ENCODE data around the gene MPP3.

Gene MPP3

GRCh38 chr17:43759836-43760235 lies 73.1 kb downstream of the MPP3 start:
- TF ChIP-seq CTCF (IDR thresholded peaks at IDR 0.05; ENCODE audit: extremely low read depth, missing control alignments) = no peak
- no peak for DNase-seq (ENCODE audit: low spot score)

- no peak for TF ChIP-seq CTCF (IDR thresholded peaks at IDR 0.05; ENCODE audit: extremely low read depth, missing control alignments)
- DNase-seq (ENCODE audit: low spot score) = no peak
Measured at GRCh38 chr17:43758497-43759174, 74.3 kb downstream of the MPP3 start, which contains the start of gene SOST. TSS of gene SOST (minus strand) at chr17:43758791. CDS start at chr17:43758741, 50 bp downstream.

GRCh38 chr17:43758086-43758485 lies 74.9 kb downstream of the MPP3 start:
- DNase-seq (ENCODE audit: low spot score) = no peak
- no peak for TF ChIP-seq CTCF (IDR thresholded peaks at IDR 0.05; ENCODE audit: extremely low read depth, missing control alignments)

GRCh38 chr17:43757171-43757660 lies 75.7 kb downstream of the MPP3 start:
- no peak for TF ChIP-seq CTCF (IDR thresholded peaks at IDR 0.05; ENCODE audit: extremely low read depth, missing control alignments)
- no peak for DNase-seq (ENCODE audit: low spot score)

- DNase-seq (ENCODE audit: low spot score) = no peak
- no peak for TF ChIP-seq CTCF (IDR thresholded peaks at IDR 0.05; ENCODE audit: extremely low read depth, missing control alignments)
Measured at GRCh38 chr17:43756201-43756600, 76.7 kb downstream of the MPP3 start.

GRCh38 chr17:43755389-43755875 lies 77.5 kb downstream of the MPP3 start:
- no peak for TF ChIP-seq CTCF (IDR thresholded peaks at IDR 0.05; ENCODE audit: extremely low read depth, missing control alignments)
- no peak for DNase-seq (ENCODE audit: low spot score)

GRCh38 chr17:43754947-43755346 lies 78.0 kb downstream of the MPP3 start:
- TF ChIP-seq CTCF (IDR thresholded peaks at IDR 0.05; ENCODE audit: extremely low read depth, missing control alignments) = no peak

More at GRCh38 chr17:43754947-43755346, 78.0 kb downstream of the MPP3 start:
- DNase-seq (ENCODE audit: low spot score) = no peak
